H1 (cell line): ENCODE results near the gene SLC12A8. TPM values are rescaled to one million over a fixed set of nuclear protein-coding genes. Genes with fewer than 3 reads are reported as not detected.
A peak's percentile ranks its signal among the peaks of the same experiment; 100 is the strongest.

ENCODE experiments used
- microRNA-seq, 2 experiments: library from miRNA; unstranded; fragments of <30 nt; microRNA quantifications; one replicate each; pipeline versions ENCODE4 to v1.2.0, GENCODE V29; 2016 to 2020; ENCODE audit warnings: borderline microRNAs expressed in 2 of 2, borderline number of aligned reads in 2 of 2, borderline replicate concordance in 1 of 2
- polyA plus RNA-seq, 7 experiments: library from polyadenylated mRNA; depleted of rRNA in 3 of 7; stranded (reverse) in 5 of 7; unstranded in 2 of 7; fragments of >200 nt in 5 of 7; fragments of 200-250 nt in 2 of 7; gene quantifications; 1 replicate in 5 of 7; 2 replicates in 1 of 7; 4 replicates in 1 of 7; pipeline versions ENCODE4 v1.2.1 to v1.2.3, GENCODE V29; 2011 to 2013; ENCODE audit warnings: missing spikeins in 2 of 7, mixed read lengths in 2 of 7
- small RNA-seq: library from polyadenylated mRNA; stranded (forward); fragments of <200 nt; extraction: miRNeasy Mini kit (QIAGEN cat#:217004); gene quantifications from one replicate; pipeline ENCODE3, GENCODE V24; 2013; ENCODE audit not compliant: insufficient read depth
- total RNA-seq: library from RNA; stranded (reverse); fragmentation: NEBNext Ultra II Directional; extraction: Animal tissue kit (Norgen Biotek cat#: 25700); gene quantifications from 2 replicates; pipeline ENCODE4 v1.2.1, GENCODE V29; 2021

SLC12A8 gene
- total and polyA plus RNA-seq, 2 of the 8 experiments (the other 6 are each of a cell fraction or from before 2014, with no cell fraction given): 13.7 to 14.4 TPM

Small RNAs within 50 kb of the gene (microRNA-seq; reads per million reads assigned to microRNA genes)
- gene MIR5092: 0.41 to 0.46 reads per million in 2 experiments

Small RNAs within 50 kb of the gene (small RNA-seq; reads per million reads assigned to genes)
- gene MIR5092 (3.3 reads per million, percentile 42 among the genes with 10 or more reads in this experiment), gene RNA5SP137 (not detected), gene RNU6-230P (not detected)

Other genes with a start within 250 kb of the SLC12A8 start
- 9.7 and 13.1 TPM in 2 replicates for gene HEG1, start 156.8 kb downstream of the SLC12A8 start, total RNA-seq
- gene HEG1, start 156.8 kb downstream of the SLC12A8 start, polyA plus RNA-seq (2011; rRNA removed): 5.0 and 5.3 TPM in 2 replicates
- 17.6 and 22.6 TPM in 2 replicates for gene ZNF148, start 162.6 kb upstream of the SLC12A8 start, total RNA-seq
- gene ZNF148, start 162.6 kb upstream of the SLC12A8 start, polyA plus RNA-seq (2011; rRNA removed): 2.0 and 3.7 TPM in 2 replicates